Stomach (tissue), 9 donors: ENCODE measurements around the gene APOL1. TPM values are rescaled to one million over a fixed set of nuclear protein-coding genes. Genes with fewer than 3 reads are reported as not detected.

ENCODE experiments used
- DNase-seq, 2 donors: peaks; one replicate each; pipeline versions ENCODE4 v3.0.0 to v3.0.0-alpha.2; 2013 to 2019
- H3K27ac ChIP-seq, 5 donors: fragments of 200-600 bp in 4 of 5; sonication (generic) in 4 of 5; one replicate each; pipeline ENCODE4 v1.5.1; 2013 to 2019; ENCODE audit warnings: mild to moderate bottlenecking in 1 of 5, moderate library complexity in 1 of 5
- H3K27me3 ChIP-seq, 3 donors: fragments of 200-600 bp; sonication (generic); one replicate each; pipeline ENCODE4 v1.5.1; 2017 to 2019; ENCODE audit warnings: mixed run types in 1 of 3
- H3K36me3 ChIP-seq, 4 donors: fragments of 200-600 bp; sonication (generic); 1 replicate in 3 of 4; 2 replicates in 1 of 4; pipeline ENCODE4 v1.5.1; 2016 to 2019
- H3K4me1 ChIP-seq, 4 donors: fragments of 200-600 bp; sonication (generic); one replicate each; pipeline ENCODE4 v1.5.1; 2016 to 2019
- H3K4me3 ChIP-seq, 4 donors: fragments of 200-600 bp; sonication (generic) in 3 of 4; one replicate each; pipeline ENCODE4 v1.5.1; 2016 to 2019; ENCODE audit warnings: mild to moderate bottlenecking in 1 of 4
- H3K9me3 ChIP-seq, 4 donors: fragments of 200-600 bp; sonication (generic); one replicate each; pipeline ENCODE4 v1.5.1; 2016 to 2019
- EP300 ChIP-seq: sonication (generic); formaldehyde crosslinking; IDR thresholded peaks from one replicate; pipeline ENCODE4 v1.6.1; 2017; ENCODE audit warnings: antibody characterized with exemption
- POLR2A ChIP-seq, 4 donors: fragments of 450-650 bp; IDR thresholded peaks; one replicate each; pipeline ENCODE4 v1.6.1; 2016; ENCODE audit warnings: antibody characterized with exemption in 4 of 4, control low read depth in 2 of 4, mild to moderate bottlenecking in 1 of 4, moderate library complexity in 1 of 4
- POLR2AphosphoS5 ChIP-seq, 3 donors: sonication (generic); formaldehyde crosslinking; IDR thresholded peaks; one replicate each; pipeline ENCODE4 v1.6.1; 2016; ENCODE audit warnings: antibody characterized with exemption in 3 of 3
- WGBS, 5 donors: extraction: QIAGEN DNeasy Blood & Tissue Kit in 3 of 5; methylation state at CpG; one replicate each; pipeline versions ENCODE4 v1.1.5 to v1.1.7; 2013 to 2018; 5-methylcytosine and 5-hydroxymethylcytosine counted together
- intact Hi-C: fragments of 100-400 bp; cut with DNase I; formaldehyde crosslinking; loops from one replicate; pipeline ENCODE4 v1.15.1; 2023; ENCODE audit warnings: low total_unique reads
- polyA plus RNA-seq, 3 donors: library from polyadenylated mRNA; stranded (reverse); fragments of 200-250 nt; gene quantifications; one replicate each; pipeline ENCODE4 v1.2.3, GENCODE V29; 2013
- total RNA-seq, 5 donors: library from RNA; depleted of rRNA; stranded (reverse); fragments of >200 nt; gene quantifications; one replicate each; pipeline versions ENCODE4 v1.1.0 to v1.2.3, GENCODE V29; 2014 to 2016
- TF ChIP-seq, protein P1 (sequence below), 7 experiments: fragments of 450-650 bp in 4 of 7; fragments of 200-600 bp in 3 of 7; sonication (generic) in 3 of 7; IDR thresholded peaks; one replicate each; pipeline ENCODE4 v1.5.1; 2016 to 2019; ENCODE audit warnings: antibody characterized with exemption in 7 of 7, control low read depth in 2 of 7, mild to moderate bottlenecking in 1 of 7
- donor health status: healthy with polysubstance abuse.
- donor health status: Bipolar disorder and iron deficiency.
- donor health status: healthy.

The APOL1 gene
- total and polyA plus RNA-seq, 8 donors: 5.2 to 87.5 (median 38.5) TPM

DNA sequence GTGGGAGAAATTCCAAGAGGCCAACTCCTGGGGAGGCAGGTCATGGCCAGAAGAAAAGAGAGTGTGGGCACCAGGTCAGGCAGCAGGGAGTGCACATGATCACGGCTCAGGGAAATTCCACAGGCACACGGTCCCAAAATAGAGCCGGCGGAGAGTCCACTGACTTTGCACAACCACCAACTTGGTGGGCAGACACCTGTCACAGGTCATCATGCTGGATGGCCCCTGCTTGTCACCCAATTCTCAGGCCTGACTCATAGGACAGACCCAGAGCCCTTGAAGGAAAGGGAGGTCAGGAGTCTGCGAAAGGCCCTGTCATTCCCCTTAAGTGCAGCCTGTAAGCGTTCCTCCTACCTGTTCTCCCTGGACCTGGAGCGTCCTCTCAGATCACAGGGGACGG is 29.4 kb upstream of the APOL1 start:
- Histone ChIP-seq H3K4me3 (no peak overlapping the region), H3K4me1 (peaks cover 0 to 14% (median 7%) of the 10 kb centered on the region in 4 donors), H3K27me3 (no peaks in the 10 kb centered on the region), H3K9me3 (no peaks in the 10 kb centered on the region), H3K36me3 (peaks cover 11 to 41% (median 28%) of the 10 kb centered on the region in 4 donors), H3K27ac (no peak overlapping the region)
- no peak for DNase-seq
- TF ChIP-seq POLR2AphosphoS5 (IDR thresholded peaks at IDR 0.05) (no peak), EP300 (no peak), POLR2A (IDR thresholded peaks at IDR 0.05) (no peak)
- TF ChIP-seq, protein P1, sequence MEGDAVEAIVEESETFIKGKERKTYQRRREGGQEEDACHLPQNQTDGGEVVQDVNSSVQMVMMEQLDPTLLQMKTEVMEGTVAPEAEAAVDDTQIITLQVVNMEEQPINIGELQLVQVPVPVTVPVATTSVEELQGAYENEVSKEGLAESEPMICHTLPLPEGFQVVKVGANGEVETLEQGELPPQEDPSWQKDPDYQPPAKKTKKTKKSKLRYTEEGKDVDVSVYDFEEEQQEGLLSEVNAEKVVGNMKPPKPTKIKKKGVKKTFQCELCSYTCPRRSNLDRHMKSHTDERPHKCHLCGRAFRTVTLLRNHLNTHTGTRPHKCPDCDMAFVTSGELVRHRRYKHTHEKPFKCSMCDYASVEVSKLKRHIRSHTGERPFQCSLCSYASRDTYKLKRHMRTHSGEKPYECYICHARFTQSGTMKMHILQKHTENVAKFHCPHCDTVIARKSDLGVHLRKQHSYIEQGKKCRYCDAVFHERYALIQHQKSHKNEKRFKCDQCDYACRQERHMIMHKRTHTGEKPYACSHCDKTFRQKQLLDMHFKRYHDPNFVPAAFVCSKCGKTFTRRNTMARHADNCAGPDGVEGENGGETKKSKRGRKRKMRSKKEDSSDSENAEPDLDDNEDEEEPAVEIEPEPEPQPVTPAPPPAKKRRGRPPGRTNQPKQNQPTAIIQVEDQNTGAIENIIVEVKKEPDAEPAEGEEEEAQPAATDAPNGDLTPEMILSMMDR (IDR thresholded peaks at IDR 0.05): no peak
- WGBS, 5 donors: 75 to 86% (median 77%) methylated on average over 8 of the region's 8 CpGs
- intact Hi-C loops: no loop called here

DNA sequence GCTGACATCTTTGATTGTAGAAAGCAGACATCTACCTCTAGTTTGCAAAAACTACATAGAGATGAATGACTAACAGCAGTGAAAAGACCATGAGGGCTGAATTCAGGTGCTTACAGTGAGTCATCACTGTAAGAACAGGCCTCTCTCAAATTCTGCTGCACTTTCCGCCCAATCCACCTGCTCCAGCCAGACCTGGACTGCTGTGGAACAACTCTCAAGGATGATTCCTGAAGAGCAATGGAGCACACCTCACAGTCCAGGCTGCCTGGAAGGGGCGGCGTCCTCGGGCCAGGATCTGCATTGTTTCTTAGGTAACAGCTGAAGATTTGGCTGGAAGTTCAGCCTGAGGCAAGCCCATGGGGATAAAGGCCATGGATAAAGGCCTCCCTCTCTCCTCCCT is 28.7 kb upstream of the APOL1 start:
- TF ChIP-seq POLR2A (IDR thresholded peaks at IDR 0.05) (no peak), POLR2AphosphoS5 (IDR thresholded peaks at IDR 0.05) (no peak)
- TF ChIP-seq, protein P1 (IDR thresholded peaks at IDR 0.05): no peak
- Histone ChIP-seq H3K9me3 (no peaks in the 10 kb centered on the region), H3K4me1 (peaks cover 0 to 14% (median 7%) of the 10 kb centered on the region in 4 donors), H3K4me3 (no peak overlapping the region), H3K27ac (no peak overlapping the region), H3K36me3 (peaks cover 17 to 48% (median 36%) of the 10 kb centered on the region in 4 donors), H3K27me3 (no peaks in the 10 kb centered on the region)
- DNase-seq: no peak
- intact Hi-C loops: no loop called here
- 72 to 92% (median 82%) methylated on average over 4 of the region's 4 CpGs for WGBS, 5 donors

DNA sequence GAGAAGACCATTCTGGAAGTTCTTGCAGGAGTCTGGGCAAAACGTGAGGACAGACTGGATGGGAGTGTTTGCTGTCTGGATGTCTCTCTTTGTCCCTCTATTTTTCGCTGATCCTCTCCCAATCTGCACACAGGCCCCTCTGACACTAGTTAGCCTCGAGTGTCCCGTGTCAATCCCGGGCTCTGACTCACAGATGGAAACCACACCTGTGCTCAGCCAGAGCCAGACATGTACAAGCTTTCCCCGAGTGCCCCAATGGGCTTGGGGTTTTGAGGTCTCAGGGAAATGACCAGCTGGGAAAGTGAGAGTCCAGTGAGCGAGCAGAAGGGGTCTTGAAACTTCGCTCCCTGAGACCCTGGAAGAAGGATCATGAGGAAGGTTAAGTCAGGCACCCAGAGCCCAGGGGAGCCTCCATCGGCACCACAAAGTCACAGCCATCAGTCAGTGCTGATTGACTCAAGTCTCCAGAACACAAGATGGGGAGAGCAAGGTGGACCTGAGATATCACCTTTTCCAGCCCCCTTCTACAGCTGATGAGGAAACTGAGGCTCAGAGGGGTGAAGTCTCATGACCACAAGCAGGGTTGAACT is 27.5 kb upstream of the APOL1 start:
- H3K27ac ChIP-seq: no peak overlapping the region
- H3K36me3 ChIP-seq: peaks cover 28 to 60% (median 47%) of the 10 kb centered on the region in 4 donors
- H3K27me3 ChIP-seq: no peaks in the 10 kb centered on the region
- peaks cover 0 to 12% (median 5%) of the 10 kb centered on the region in 4 donors for H3K4me1 ChIP-seq
- no peak for DNase-seq
- TF ChIP-seq, protein P1 (IDR thresholded peaks at IDR 0.05): no peak
- no peak for TF ChIP-seq POLR2AphosphoS5 (IDR thresholded peaks at IDR 0.05)
- TF ChIP-seq POLR2A (IDR thresholded peaks at IDR 0.05): no peak
- TF ChIP-seq EP300: no peak
- 78 to 88% (median 82%) methylated on average over 9 of the region's 9 CpGs for WGBS, 5 donors
- intact Hi-C loops: no loop called here
- no peaks in the 10 kb centered on the region for H3K9me3 ChIP-seq
- H3K4me3 ChIP-seq: no peak overlapping the region

DNA sequence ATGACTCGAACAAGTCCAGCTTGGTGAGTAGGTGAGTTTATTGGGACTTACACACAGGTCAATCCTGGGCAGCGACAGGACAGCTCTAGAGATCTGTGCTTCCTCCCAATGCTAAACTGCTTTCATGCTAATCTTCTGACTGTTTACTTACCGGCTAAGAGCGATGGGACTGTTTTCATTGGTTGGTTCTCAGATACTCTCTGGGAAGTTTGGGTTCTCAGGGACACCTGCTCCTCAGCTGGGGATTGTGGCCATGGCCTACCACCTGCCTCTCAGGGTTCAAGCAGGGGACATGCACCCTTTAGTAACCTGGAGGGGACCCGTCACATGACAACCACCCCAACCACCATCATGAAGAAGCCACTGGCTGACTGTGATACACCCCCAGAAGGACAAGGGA is 26.7 kb upstream of the APOL1 start:
- DNase-seq: no peak
- Histone ChIP-seq H3K4me3 (no peak overlapping the region), H3K27me3 (no peaks in the 10 kb centered on the region), H3K36me3 (peaks cover 34 to 67% (median 55%) of the 10 kb centered on the region in 4 donors), H3K9me3 (no peaks in the 10 kb centered on the region), H3K27ac (no peak overlapping the region), H3K4me1 (peaks cover 0 to 7% (median 2%) of the 10 kb centered on the region in 4 donors)
- TF ChIP-seq, protein P1 (IDR thresholded peaks at IDR 0.05): no peak
- TF ChIP-seq POLR2A (IDR thresholded peaks at IDR 0.05) (no peak), POLR2AphosphoS5 (IDR thresholded peaks at IDR 0.05) (no peak), EP300 (no peak)
- intact Hi-C loops: no loop called here
- 80 to 96% (median 87%) methylated on average over 4 to 5 of the region's 5 CpGs for WGBS, 5 donors
